NT2/D1 (cell line): Measurements from ENCODE around the gene DMD.

Experiments used
- YY1 ChIP-seq: IDR thresholded peaks from 2 replicates; pipeline ENCODE4 v1.6.1; 2011; ENCODE audit not compliant: insufficient read length, insufficient read depth
- ZNF274 ChIP-seq: IDR thresholded peaks from 2 replicates; pipeline ENCODE4 v1.6.1; 2011; ENCODE audit warnings: mild to moderate bottlenecking, low read depth, low read length

DNA sequence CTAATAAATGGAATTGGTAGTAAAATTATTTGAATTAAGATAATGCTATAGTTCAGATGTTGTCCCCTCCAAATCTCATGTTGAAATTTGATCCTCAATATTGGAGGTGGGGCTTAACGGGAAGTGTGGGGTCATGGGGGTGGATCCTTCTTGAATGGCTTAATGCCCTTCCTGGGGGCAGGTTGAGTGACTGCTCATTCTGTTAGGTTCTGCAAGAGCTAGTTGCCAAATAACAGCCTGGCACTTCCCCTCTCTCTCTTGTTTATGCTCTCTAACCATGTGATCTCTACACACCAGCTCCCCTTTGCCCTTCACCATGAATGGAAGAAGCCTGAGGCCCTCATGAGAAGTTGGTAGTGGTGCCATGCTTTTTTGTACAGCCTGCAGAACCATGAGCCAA, 1414.7 kb downstream of the DMD start:
- no peak for TF ChIP-seq ZNF274
- no peak for TF ChIP-seq YY1
